SH-SY5Y (cell line): ENCODE results near the gene AATK.

Experiments
- GATA2 ChIP-seq: IDR thresholded peaks from 2 replicates; pipeline ENCODE4 v1.6.1; 2011; ENCODE audit warnings: mild to moderate bottlenecking, low read depth, low read length
- GATA3 ChIP-seq: IDR thresholded peaks from 2 replicates; pipeline ENCODE4 v1.6.1; 2011; ENCODE audit warnings: low read depth, mild to moderate bottlenecking, low read length, moderate library complexity

AATK gene

DNA sequence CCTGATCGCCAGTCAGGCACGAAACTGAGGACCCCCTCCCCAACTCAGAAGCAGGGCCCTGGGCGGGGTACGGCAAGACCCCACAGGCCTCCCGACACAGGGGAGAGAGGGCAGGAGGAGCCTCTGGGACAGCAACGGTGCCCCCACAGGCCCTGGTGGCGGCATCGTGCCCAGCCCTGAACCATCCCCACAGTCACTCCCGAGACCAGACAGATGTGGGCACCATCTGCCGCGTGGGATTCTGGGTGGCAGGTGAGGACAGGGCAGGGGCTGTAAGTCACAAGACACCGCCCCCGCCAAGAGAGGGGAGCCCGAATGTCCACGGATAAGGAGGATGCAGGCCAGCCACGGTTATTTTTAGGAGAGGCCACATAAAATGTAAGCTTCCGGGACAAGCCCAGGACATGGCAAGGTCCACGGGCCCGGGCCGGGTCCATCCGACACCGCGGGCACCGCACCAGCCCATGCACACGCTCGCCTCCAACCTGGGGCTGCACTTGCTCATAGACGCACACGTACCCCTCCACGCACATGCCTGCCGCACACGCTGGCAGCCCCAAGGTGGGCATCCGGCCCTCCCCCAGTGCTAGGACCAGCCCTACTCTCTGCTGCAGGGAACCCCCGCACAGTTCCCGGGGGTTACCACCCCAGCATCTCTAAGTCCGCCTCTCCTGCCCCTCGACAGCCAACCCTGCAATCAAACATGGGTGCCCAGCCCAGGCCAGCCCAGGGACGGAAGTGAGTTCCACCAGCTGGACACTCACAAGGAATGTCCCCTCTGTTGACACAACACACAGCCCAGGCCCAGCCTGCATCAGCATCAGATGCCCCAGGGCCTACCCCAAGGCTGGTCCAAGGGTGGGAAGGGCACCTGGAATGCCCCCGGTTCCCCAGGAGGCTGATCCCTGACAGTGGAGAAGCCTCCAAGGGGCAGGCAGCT lies 8.9 kb downstream of the AATK start:
- no peak for TF ChIP-seq GATA2
- no peak for TF ChIP-seq GATA3

DNA sequence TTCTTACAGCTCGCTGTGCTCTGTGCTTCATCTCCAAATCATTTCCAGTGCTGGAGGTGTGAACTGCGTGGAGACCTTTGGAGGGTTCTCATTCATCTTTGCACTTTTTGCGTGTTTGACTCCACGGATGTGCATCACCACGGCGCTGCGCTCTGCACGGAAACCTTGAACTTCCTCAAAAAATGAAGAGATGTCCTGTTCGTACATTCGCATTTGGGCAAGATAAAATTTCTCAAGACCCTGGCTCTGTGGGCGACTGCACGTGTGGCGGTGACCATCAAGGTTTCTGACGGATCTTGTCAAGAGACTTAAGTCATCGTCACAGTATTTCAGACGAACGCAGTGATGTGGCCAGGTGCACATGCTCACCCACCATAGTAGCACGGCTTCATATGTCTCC lies 11.1 kb downstream of the AATK start:
- no peak for TF ChIP-seq GATA3
- TF ChIP-seq GATA2 = no peak

DNA sequence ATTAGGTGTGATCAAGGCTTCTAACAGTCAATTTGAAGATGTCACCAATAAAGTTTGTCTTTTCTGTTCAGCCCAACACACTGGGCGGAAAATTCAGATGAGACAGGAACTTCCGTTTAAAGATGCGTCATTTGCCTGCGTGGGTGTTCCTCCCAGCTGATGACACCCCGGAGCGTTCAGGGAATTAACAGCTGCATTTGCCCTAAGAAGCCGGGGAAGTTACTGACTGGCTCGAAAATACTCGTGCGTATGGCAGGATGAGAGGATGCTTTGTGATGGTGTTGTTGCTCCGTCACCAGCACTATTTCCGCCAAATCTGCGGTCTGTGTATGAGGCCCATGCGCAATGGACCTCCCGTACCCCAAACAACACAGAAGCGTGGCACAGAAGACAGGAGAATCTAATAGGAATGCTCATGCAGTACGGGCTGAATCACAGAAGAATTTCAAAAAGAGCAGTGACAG lies 12.6 kb downstream of the AATK start:
- TF ChIP-seq GATA2 (no peak), GATA3 (no peak)

DNA sequence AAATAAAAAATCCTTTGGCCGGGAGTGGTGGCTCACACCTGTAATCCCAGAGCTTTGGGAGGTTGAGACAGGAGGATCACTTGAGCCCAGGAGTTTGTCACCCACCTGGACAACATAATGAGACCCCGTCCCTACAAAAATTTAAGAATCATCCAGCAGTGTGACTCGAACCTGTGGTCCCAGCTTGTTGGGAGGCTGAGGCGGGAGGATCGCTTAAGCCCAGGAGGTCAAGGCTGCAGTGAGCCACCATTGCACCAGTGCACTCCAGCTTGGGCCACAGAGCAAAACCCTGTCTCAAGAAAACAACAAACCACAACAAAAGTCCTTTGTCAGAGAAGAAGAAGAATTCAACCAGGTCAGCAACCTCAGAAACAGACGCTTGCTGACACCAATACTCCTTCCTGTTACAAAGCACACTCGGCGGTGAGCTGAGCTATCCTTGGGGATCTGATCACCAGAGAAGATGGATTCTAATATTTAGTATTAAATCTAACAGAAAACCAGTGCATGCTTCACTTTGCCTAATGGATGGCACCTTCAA lies 13.7 kb downstream of the AATK start:
- TF ChIP-seq GATA3 = no peak
- no peak for TF ChIP-seq GATA2

DNA sequence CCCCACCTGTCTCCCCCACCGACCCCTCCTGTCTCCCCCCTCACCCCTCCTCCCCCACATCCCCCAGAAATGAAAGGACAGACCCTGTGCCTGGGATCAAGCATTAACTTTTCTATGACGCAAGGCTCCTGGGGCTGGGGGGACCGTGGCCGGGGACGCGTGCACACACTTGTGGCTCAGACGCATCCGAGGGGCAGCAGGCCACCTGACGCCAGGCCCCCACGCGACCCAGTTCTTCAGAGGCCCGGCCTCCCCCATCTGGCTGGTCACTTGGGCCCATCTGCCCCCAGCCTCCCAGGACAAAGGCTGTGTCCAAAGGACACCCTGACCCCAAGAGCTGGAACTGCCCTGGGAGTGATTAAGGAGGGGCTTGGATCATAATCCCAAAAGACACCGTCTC lies 14.7 kb downstream of the AATK start:
- no peak for TF ChIP-seq GATA2
- no peak for TF ChIP-seq GATA3

DNA sequence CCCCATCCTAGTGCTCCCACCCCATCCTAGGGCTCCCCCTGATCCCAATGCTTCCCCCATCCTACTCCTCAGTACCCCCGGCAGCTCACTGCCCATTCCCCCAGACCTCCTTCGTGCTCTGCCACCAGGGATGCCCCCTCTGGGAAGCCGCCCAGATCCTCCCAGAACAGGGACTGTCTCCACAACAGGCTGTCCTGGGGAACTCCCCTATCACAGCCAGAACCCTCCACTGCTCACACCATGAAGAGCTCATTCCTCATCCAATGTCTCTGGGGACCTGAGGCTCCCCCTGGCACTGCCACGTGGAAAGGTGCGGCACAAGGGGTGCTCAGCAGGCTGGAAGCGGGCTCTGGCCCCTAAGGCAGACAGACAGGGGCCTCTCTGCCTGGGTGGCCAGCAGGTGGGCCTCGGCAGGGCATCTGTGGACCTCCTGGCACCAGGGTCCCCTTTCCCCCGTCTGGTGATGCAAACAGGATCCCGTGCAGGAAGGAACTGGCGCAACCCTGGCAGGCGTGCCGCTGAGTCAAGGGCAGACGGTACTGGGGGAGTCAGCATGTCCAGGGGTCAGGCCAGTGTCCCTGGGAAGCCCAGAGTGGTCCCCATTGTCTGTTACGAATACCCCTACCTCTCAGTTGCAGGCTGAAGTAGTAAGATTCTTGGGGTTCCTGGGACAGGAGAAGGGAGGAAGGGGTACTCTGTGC lies 15.5 kb downstream of the AATK start:
- TF ChIP-seq GATA3 (no peak), GATA2 (no peak)

DNA sequence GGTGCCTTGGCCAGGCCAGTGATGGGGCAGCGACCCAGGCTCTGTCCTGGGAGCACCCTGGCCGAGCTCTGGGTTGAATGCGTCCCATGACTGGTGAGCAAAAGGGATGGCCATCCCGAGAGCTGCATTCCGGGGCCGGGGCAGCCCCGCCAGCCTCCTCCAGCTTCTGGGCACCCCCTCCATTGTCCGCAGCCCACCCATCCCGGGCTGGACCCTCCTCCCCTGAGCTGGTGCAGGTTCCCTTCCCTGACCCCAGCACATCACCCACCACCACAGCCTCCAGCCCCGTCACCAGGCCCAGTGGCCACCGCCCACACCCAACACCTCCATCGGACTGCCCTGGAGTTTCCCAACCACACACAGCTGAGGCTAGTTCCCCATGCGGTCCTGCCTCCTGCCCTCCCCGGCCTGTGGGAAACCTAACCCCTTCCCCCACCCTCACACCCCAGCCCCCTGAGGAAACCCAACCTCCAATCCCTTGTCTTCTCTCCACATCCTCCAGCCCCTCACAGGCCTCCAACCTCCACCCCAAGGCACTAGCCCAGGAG lies 17.0 kb downstream of the AATK start:
- TF ChIP-seq GATA3 = no peak
- no peak for TF ChIP-seq GATA2

DNA sequence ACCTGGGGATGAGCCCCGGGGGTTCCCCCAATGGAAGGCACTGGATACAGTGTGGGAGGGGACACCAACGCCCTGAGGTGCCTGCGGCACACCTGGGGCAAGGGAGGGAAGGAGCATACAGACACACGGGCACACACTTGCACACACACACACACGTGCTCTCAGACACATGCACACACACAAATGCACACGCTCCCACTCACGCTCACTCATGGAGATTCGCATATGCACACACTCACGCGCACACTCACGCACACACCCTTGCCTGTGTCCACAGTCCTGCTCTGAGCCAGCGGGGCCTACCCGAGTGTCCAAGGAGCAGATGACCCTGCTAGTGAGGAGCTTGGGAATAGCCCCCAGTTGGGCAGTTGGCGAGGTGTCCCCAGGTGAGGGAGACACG lies 17.4 kb downstream of the AATK start:
- TF ChIP-seq GATA2 (no peak), GATA3 (no peak)

DNA sequence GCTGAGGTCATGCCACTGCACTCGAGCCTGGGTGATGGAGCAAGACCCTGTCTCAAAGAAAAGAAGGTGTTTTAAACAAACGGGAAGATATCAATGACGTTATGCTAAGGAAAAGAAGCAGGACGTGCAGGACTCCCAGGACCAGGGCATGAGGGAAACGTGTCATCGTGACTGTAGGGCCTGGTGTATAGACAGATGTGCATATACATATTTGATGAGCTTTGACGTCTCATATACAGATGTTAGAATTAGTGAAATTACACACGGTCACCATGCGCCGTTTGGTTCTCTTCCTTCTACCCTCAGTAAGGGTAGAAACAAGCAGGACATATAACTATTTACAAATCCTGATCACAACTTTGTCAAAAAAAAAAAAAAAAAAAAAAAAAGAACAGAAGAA lies 18.3 kb downstream of the AATK start:
- no peak for TF ChIP-seq GATA3
- TF ChIP-seq GATA2 = no peak

DNA sequence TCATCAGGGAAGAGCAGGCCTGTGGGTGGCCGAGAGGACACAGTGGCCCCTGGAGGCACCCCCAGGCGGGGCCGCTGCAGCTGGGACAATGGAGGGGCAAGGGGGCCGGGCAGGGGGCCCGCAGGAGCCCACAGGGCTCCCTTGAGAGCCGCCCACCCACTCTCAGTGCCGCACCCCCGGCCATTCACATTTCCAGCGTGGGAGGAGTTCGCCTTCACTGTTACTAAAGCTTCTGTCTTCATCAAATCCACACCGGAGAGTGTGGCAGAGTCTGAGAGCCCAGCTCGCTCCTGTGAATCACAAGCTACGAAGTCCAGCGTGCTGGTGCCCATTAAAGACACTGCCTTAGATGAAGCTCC lies 21.6 kb downstream of the AATK start:
- TF ChIP-seq GATA3 = no peak
- TF ChIP-seq GATA2 = no peak

DNA sequence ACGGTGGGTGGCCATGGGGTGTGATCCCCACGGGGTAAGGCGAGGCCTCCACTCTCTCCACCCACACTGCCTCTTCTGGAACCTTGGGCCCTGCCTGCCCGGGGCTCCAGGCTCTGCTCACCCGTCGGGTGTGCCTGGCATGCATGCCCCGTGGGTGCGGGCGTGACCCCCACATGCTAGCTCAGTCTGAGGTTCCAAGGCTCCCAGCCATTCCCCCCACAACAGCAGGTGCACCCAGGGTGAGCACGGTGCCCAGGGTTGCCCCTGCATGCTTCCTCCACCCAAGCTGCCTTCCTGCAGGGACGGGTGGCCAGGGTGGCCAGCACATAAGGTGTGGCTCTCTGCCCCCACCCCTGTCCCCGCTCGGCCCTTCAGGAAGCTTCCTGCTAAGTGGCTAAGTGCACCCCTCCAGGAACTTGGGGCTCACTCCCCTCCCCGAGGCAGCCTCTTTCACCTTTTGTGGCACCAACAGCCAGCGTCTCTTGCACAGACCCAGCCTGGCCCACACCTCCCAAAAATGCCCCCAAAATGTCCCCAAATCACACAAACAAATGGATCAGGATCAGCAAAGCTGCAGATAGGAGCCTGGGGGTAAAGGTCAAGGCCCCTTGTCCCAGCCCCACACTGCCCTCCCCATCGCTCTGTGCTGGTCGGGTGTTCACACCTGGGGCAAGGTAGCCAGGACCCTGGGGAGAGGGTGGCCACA lies 22.2 kb downstream of the AATK start:
- TF ChIP-seq GATA2 (no peak), GATA3 (no peak)

DNA sequence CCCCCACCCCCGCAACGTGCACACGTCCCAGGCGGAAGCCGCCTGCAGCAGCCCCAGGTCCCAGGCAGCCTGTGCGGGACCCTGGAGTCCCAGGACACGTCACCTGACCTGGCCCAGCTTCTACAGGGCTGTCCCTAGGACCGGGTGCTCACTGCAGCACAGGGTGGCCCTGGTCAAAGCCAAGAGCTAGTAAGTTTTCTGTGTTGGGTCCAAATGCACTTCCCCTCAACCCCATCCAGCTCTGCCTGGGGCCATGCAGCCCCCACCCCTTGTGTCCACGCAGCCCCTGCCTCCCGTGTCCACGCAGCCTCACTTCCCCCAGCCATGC lies 22.9 kb downstream of the AATK start:
- TF ChIP-seq GATA3 (no peak), GATA2 (no peak)

DNA sequence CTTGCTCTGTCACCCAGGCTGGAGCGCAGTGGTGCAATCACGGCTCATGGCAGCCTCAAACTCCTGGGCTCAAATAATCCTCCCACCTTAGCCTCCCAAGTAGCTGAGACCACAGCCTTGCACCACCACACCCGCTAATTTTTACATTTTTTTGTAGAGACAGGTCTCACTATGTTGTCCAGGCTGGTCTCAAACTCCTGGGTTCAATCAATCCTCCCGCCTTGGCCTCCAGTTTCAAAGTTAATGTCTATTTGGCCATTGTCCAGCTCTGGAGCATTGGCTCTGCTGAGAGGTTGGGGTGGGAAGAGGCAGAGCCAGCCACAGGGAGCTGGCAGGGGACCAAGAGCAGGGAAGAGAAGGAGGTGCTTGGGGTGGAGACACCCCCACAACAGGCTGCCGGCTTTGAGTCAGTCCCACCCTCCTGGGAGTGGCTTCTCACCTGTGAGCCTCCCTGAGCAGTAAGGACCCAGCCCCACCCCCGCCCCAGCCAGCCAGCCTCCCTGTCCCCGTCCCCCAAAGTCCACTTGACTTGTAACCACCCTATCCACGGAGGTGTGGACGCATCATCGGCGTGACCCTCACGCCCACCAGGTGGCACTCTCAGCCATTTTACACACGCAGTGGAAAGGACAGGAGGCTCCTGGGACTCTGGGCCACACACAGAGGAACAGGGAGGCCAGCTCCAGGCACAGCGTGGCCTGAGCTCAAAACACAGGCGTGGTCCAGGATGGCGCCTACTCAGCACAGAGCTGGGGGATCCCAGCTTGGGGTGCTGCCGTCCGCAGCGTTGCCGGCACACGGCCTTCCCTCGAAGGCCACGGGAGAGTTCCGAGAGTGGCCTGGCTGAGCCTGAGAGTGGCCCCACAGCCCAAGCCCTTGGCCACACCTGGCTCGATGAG lies 23.5 kb downstream of the AATK start:
- TF ChIP-seq GATA3 (no peak), GATA2 (no peak)
